Fibroblast of skin of right biceps (primary cell): Measurements from ENCODE around the gene BROX.

Experiments used
- DNase-seq: peaks from one replicate; pipeline ENCODE4 v3.0.0-alpha.2; 2013

Gene BROX

GRCh38 chr1:222781251-222781650 lies 68.9 kb downstream of the BROX start:
- no peak for DNase-seq

GRCh38 chr1:222783051-222783450 lies 70.7 kb downstream of the BROX start:
- no peak for DNase-seq

GRCh38 chr1:222784371-222784770 lies 72.0 kb downstream of the BROX start:
- no peak for DNase-seq
